SU-DHL-6 (cell line): ENCODE results near the gene MPC1.
"Not testable (repeated sequence)": the region's sequence is repeated elsewhere in the genome, so short reads cannot be mapped to it uniquely, and the experiment has no call there.

Experiments used
- H2AFZ ChIP-seq: fragments of 200-600 bp; sonication (generic); 2 replicates; pipeline ENCODE4 v1.6.1; 2014; ENCODE audit warnings: low read depth, mild to moderate bottlenecking, moderate library complexity, mixed read lengths, antibody characterized with exemption, low read length; ENCODE audit not compliant: severe bottlenecking
- H3F3A ChIP-seq: fragments of 200-600 bp; shearing (Covaris generic); 2 replicates; pipeline ENCODE4 v1.6.0; 2016; ENCODE audit warnings: antibody characterized with exemption, mild to moderate bottlenecking; ENCODE audit not compliant: insufficient read depth
- H3K27ac ChIP-seq: fragments of 200-600 bp; sonication (generic); 2 replicates; pipeline ENCODE4 v1.5.1; 2016; ENCODE audit warnings: low read depth, mild to moderate bottlenecking, low read length, moderate library complexity, mixed read lengths
- H3K27me3 ChIP-seq: fragments of 200-600 bp; sonication (generic), shearing (Covaris generic); 2 replicates; pipeline ENCODE4 v1.6.0; 2014; ENCODE audit warnings: mild to moderate bottlenecking, low read length
- H3K36me3 ChIP-seq: fragments of 200-600 bp; sonication (generic); 2 replicates; pipeline ENCODE4 v1.6.1; 2014; ENCODE audit warnings: mild to moderate bottlenecking, low read length, mixed read lengths
- H3K4me2 ChIP-seq: fragments of 300-600, 200-600 bp; shearing (Covaris generic), sonication (generic); 2 replicates; pipeline ENCODE4 v1.6.0; 2014; ENCODE audit warnings: low read length, low read depth, mild to moderate bottlenecking; ENCODE audit not compliant: poor library complexity, severe bottlenecking
- H3K4me3 ChIP-seq: fragments of 200-600 bp; sonication (generic); 2 replicates; pipeline ENCODE4 v1.5.1; 2014; ENCODE audit warnings: antibody characterized with exemption, low read length, mild to moderate bottlenecking, mixed read lengths; ENCODE audit not compliant: insufficient read depth, poor library complexity, severe bottlenecking
- H3K79me2 ChIP-seq: fragments of 200-600 bp; sonication (generic); 2 replicates; pipeline ENCODE4 v1.6.1; 2014; ENCODE audit warnings: mild to moderate bottlenecking, low read length, moderate library complexity; ENCODE audit not compliant: insufficient read depth
- H3K9ac ChIP-seq: fragments of 200-600 bp; sonication (generic); 2 replicates; pipeline ENCODE4 v1.7.0; 2014; ENCODE audit warnings: mild to moderate bottlenecking, low read length
- H3K9me2 ChIP-seq: fragments of 200-600 bp; sonication (generic); replicated peaks from 2 replicates; pipeline ENCODE4 v1.6.1; 2014; ENCODE audit warnings: low read length; ENCODE audit not compliant: insufficient read depth
- H3K9me3 ChIP-seq: fragments of 200-600 bp; sonication (generic); 2 replicates; pipeline ENCODE4 v1.6.1; 2014; ENCODE audit warnings: low read length, mixed read lengths; ENCODE audit not compliant: insufficient read depth
- H4K20me1 ChIP-seq: fragments of 200-600 bp; sonication (generic); 2 replicates; pipeline ENCODE4 v1.6.1; 2014; ENCODE audit warnings: low read depth, mild to moderate bottlenecking, antibody characterized with exemption, low read length, moderate library complexity, mixed read lengths
- CTCF ChIP-seq: fragments of 200-600 bp; sonication (generic); IDR thresholded peaks from one replicate; pipeline ENCODE4 v1.5.1; 2017; ENCODE audit warnings: antibody characterized with exemption, mild to moderate bottlenecking, low read length, moderate library complexity; ENCODE audit not compliant: insufficient read depth, poor library complexity, severe bottlenecking
- EZH2phosphoT487 ChIP-seq: fragments of 200-600 bp; sonication (generic), shearing (Covaris generic); conservative IDR thresholded peaks from 2 replicates; pipeline ENCODE4 v1.6.1; 2018; ENCODE audit warnings: mild to moderate bottlenecking, antibody characterized with exemption, low read length, moderate library complexity, mixed read lengths

Gene MPC1

GRCh38 chr6:166405386-166405785 lies 22.6 kb upstream of the MPC1 start:
- no peaks in the 10 kb centered on the region for H3K36me3 ChIP-seq
- no peaks in the 10 kb centered on the region for H3K9me2 ChIP-seq
- H3K9ac ChIP-seq: no peak overlapping the region
- no peaks in the 10 kb centered on the region for H3K9me3 ChIP-seq
- no peaks in the 10 kb centered on the region for H3F3A ChIP-seq
- H3K4me2 ChIP-seq: no peak overlapping the region
- H4K20me1 ChIP-seq: no peaks in the 10 kb centered on the region
- H3K79me2 ChIP-seq: no peaks in the 10 kb centered on the region
- no peak for TF ChIP-seq EZH2phosphoT487
- TF ChIP-seq CTCF: no peak
- H3K27me3 ChIP-seq: no peaks in the 10 kb centered on the region
- no peak overlapping the region for H3K4me3 ChIP-seq
- no peak overlapping the region for H3K27ac ChIP-seq
- no peak overlapping the region for H2AFZ ChIP-seq

GRCh38 chr6:166402582-166403277 lies 20.0 kb upstream of the MPC1 start:
- Histone ChIP-seq H3K79me2 (no peaks in the 10 kb centered on the region), H3K9ac (no peak overlapping the region), H3K27ac (no peak overlapping the region), H3K4me3 (no peak overlapping the region), H3F3A (no peaks in the 10 kb centered on the region), H3K4me2 (no peak overlapping the region), H2AFZ (no peak overlapping the region), H3K36me3 (no peaks in the 10 kb centered on the region), H4K20me1 (no peaks in the 10 kb centered on the region), H3K27me3 (no peaks in the 10 kb centered on the region), H3K9me2 (no peaks in the 10 kb centered on the region), H3K9me3 (no peaks in the 10 kb centered on the region)
- TF ChIP-seq EZH2phosphoT487 (no peak), CTCF (no peak)

GRCh38 chr6:166400649-166401250 lies 18.0 kb upstream of the MPC1 start:
- not testable (repeated sequence) for H3K9me2 ChIP-seq, H3K79me2 ChIP-seq, H4K20me1 ChIP-seq, H3K36me3 ChIP-seq, H2AFZ ChIP-seq, H3F3A ChIP-seq, H3K27ac ChIP-seq, H3K27me3 ChIP-seq, H3K9ac ChIP-seq, H3K9me3 ChIP-seq, H3K4me2 ChIP-seq, H3K4me3 ChIP-seq
- peak; percentile 64 for TF ChIP-seq CTCF
